Psoas muscle (tissue), 8 donors: Measurements from ENCODE around the gene ADCK2. TPM values are rescaled to one million over a fixed set of nuclear protein-coding genes. Genes with fewer than 3 reads are reported as not detected.

Experiments
- ATAC-seq, 4 donors: fragments of 200-7000 bp; cut with Tn5 transposase; one replicate each; pipeline ENCODE4 v1.9.1; 2020; ENCODE audit warnings: moderate library complexity in 3 of 4, mild to moderate bottlenecking in 2 of 4
- DNase-seq, 2 donors: peaks; one replicate each; pipeline ENCODE4 v3.0.0-alpha.2; 2020
- H3K27ac ChIP-seq: fragments of 200-600 bp; one replicate; pipeline ENCODE4 v1.8.0; 2022
- H3K27me3 ChIP-seq, 3 donors: fragments of 200-600 bp in 1 of 3; one replicate each; pipeline versions ENCODE4 v1.6.1 to v1.8.0; 2013 to 2022; ENCODE audit warnings: low read length in 2 of 3, mild to moderate bottlenecking in 2 of 3, moderate library complexity in 1 of 3; ENCODE audit not compliant: insufficient read depth in 3 of 3
- H3K36me3 ChIP-seq, 2 donors: fragments of 200-600 bp in 1 of 2; one replicate each; pipeline versions ENCODE4 v1.6.1 to v1.8.0; 2013 to 2022; ENCODE audit warnings: low read depth in 1 of 2, mild to moderate bottlenecking in 1 of 2, moderate library complexity in 1 of 2; ENCODE audit not compliant: insufficient read depth in 1 of 2
- H3K4me1 ChIP-seq: fragments of 200-600 bp; one replicate; pipeline ENCODE4 v1.8.0; 2022
- H3K4me3 ChIP-seq: fragments of 200-600 bp; one replicate; pipeline ENCODE4 v1.8.0; 2022; ENCODE audit warnings: mild to moderate bottlenecking
- H3K9me3 ChIP-seq: fragments of 200-600 bp; one replicate; pipeline ENCODE4 v1.8.0; 2022
- WGBS, 3 donors: extraction: QIAGEN DNeasy Blood & Tissue Kit; methylation state at CpG; one replicate each; pipeline versions ENCODE4 v1.1.6 to v1.1.7; 2013; 5-methylcytosine and 5-hydroxymethylcytosine counted together
- intact Hi-C, 2 donors: fragments of 100-400 bp; cut with DNase I; formaldehyde crosslinking; loops; one replicate each; pipeline versions ENCODE4 v1.11.0 to v1.14.2; 2022
- polyA plus RNA-seq, 3 donors: library from polyadenylated mRNA; stranded (reverse); fragments of 200-250 nt; gene quantifications; one replicate each; pipeline ENCODE4 v1.2.3, GENCODE V29; 2013
- total RNA-seq, 4 donors: library from RNA; stranded (reverse); fragmentation: NEBNext Ultra II Directional in 2 of 4; extraction: Animal tissue kit (Norgen Biotek cat#: 25700) in 2 of 4; gene quantifications; one replicate each; pipeline versions ENCODE4 v1.2.1 to v1.2.4, GENCODE V29; 2021 to 2023
- TF ChIP-seq, protein P1 (sequence below): fragments of 200-600 bp; IDR thresholded peaks from one replicate; pipeline ENCODE4 v1.8.0; 2022; ENCODE audit warnings: antibody characterized with exemption
- donor health status: healthy with polysubstance abuse.
- donor health status: DM: no; HTN: no; CAD: no; lungs with moderate emphysema.
- donor health status: Bipolar disorder and iron deficiency.
- donor health status: healthy.
- donor health status: DM: yes; HTN: yes; CAD: no.
- donor health status: DM: no; HTN: no; CAD: no.
- donor health status: DM: no; HTN: no; CAD: no.
- donor health status: DM: yes; HTN: yes; CAD: no.

Gene ADCK2
- total and polyA plus RNA-seq, 7 donors = 10.7 to 26.4 (median 13.5) TPM

DNA sequence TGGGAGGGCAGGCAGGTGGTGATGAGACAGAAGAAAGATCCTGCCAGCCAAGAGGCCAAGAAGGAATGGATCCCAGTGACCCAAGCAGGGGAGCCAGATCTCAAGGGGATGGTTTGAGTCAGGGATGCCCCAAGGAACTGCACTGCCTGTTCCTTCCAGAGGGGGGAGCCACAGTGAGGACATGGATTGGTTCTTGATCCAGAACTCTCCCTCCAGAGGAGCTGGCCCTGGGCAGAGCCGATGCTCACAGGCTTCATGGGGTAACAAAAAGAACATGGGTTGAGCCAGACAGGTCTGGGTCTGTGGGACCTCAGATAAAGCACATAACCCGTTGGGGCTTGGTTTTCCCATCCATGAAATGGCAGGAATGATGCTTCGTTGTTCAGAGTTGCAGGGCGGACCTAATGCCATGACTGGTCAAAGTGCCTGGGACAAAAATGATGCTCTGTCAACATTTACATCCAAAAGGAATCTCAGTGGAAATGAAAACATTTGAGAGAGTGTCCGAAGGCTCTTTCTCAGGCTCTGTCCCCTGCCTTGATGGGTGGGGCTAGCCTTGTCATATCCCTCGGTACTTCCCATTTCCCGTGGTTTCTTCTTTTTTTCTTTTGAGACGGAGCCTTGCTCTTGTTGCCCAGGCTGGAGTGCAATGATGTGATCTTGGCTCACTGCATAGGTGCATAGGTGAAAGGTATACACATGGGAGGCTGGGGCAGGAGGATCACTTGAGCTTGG lies 27.4 kb upstream of the ADCK2 start:
- H3K36me3 ChIP-seq = no peaks in the 10 kb centered on the region
- intact Hi-C loops = no loop called here
- TF ChIP-seq, protein P1, sequence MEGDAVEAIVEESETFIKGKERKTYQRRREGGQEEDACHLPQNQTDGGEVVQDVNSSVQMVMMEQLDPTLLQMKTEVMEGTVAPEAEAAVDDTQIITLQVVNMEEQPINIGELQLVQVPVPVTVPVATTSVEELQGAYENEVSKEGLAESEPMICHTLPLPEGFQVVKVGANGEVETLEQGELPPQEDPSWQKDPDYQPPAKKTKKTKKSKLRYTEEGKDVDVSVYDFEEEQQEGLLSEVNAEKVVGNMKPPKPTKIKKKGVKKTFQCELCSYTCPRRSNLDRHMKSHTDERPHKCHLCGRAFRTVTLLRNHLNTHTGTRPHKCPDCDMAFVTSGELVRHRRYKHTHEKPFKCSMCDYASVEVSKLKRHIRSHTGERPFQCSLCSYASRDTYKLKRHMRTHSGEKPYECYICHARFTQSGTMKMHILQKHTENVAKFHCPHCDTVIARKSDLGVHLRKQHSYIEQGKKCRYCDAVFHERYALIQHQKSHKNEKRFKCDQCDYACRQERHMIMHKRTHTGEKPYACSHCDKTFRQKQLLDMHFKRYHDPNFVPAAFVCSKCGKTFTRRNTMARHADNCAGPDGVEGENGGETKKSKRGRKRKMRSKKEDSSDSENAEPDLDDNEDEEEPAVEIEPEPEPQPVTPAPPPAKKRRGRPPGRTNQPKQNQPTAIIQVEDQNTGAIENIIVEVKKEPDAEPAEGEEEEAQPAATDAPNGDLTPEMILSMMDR = no peak
- H3K4me3 ChIP-seq = no peak overlapping the region
- no peaks in the 10 kb centered on the region for H3K9me3 ChIP-seq
- ATAC-seq = no peak
- DNase-seq = no peak
- peaks cover 0 to 25% (median 12%) of the 10 kb centered on the region in 3 donors for H3K27me3 ChIP-seq
- 78 to 86% (median 81%) methylated on average over 8 of the region's 8 CpGs for whole genome bisulfite sequencing, 3 donors
- no peaks in the 10 kb centered on the region for H3K4me1 ChIP-seq
- H3K27ac ChIP-seq = no peak overlapping the region

DNA sequence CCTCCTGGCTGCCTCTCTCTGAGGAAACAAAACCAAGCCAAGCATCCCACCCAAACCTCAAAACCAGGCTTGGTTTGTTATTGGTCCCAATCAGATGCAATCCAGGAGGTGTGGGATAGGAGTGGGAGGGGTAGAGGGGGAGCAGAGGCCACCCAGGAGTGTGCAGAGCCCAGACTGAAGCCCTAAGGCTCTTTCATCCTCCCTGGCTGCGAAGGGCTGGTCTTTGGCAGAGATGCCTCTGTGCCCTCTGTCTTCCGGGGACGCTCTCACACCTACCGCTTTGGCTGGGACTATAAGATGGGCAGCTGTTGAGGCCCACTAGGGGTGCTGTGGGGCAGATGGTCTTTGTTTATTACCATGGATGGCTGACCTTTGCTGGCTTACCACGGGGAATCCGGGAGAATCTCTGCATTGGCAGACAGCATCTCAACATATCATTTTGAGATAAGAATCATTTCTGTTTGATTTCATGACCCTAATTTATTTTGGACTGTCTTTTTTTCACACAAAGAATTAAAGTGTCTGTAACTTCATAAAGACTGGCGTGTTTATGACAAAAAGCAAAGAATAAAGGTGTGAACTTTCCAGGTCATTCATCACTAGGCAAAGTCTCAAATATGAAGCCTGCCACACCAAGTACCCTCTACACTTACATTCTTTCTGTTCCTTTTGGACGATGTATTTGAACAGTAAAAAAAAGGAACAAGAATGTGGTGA lies 25.7 kb upstream of the ADCK2 start:
- Histone ChIP-seq H3K9me3 (no peaks in the 10 kb centered on the region), H3K4me3 (no peak overlapping the region), H3K36me3 (no peaks in the 10 kb centered on the region), H3K27ac (no peak overlapping the region), H3K4me1 (no peaks in the 10 kb centered on the region), H3K27me3 (peaks cover 0 to 13% (median 3%) of the 10 kb centered on the region in 3 donors)
- WGBS, 3 donors = 21 to 25% (median 24%) methylated on average over 8 of the region's 8 CpGs
- TF ChIP-seq, protein P1 = peak; percentile 38
- peak in 3 of 4 donors; percentile 56 to 67 (median 65) for ATAC-seq
- intact Hi-C loops = no loop called here
- peak in 1 of 2 donors; percentile 44 for DNase-seq

DNA sequence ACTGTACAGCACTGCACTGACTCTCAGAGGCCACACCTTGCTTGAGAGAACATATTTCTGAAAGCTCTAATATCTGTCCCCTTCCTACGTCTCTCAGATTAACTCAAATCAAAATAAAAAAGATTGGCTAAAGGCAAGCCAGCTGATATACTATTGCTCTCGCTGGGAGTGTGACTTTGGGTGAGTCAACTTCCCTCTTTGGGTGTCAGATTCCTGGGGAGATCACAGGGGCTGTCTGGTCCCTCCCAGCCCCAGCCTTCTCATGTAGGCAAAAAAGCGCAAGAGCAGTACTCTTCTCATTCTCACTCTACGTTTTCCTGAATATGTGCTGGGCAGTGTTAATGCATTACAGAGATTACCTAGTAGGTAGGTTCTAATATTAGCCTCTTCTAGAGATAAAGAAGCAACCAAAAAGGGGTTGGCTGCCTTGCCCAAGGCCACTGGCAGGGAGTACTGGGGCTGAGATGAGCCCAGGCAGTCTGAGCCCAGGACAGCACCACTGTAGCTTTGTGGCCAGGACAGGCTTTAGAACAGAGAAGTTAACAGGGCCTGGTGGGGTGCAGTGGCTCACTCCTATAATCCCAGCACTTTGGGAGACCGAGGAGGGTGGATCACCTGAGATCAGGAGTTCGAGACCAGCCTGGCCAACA lies 23.1 kb upstream of the ADCK2 start:
- Histone ChIP-seq H3K9me3 (no peaks in the 10 kb centered on the region), H3K27ac (no peak overlapping the region), H3K4me3 (no peak overlapping the region), H3K27me3 (no peaks in the 10 kb centered on the region), H3K4me1 (peaks cover 12% of the 10 kb centered on the region), H3K36me3 (no peaks in the 10 kb centered on the region)
- ATAC-seq = no peak
- intact Hi-C loops = loop anchor here (10.0 kb wide), 2 partner anchors 245 to 365 kb away; partner anchors contain the start of genes MRPS33 (in 1 of the 2) and RAB19 (in 1 of the 2)
- TF ChIP-seq, protein P1 = no peak
- 84 to 89% (median 85%) methylated on average over 6 of the region's 6 CpGs for WGBS, 3 donors
- DNase-seq = no peak

DNA sequence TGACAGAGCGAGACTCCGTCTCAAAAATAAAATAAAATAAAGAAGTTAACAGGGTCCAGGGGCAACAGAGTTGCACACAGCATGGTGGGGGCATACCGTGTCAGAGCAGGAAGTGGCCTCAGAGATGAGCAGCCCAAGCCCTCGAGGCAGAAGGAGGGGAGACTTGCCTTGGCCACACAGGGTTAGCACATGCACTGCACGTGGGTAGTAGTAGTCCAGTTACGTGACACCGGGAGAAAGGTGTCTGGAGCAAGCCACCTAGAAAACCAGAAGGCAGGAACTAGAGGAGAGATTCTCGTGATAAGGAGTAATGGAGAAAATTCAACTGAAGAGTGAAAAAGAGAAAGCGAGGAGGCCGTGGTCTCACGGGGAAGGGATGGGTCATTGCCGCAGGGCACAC lies 22.4 kb upstream of the ADCK2 start:
- H3K9me3 ChIP-seq = no peaks in the 10 kb centered on the region
- WGBS, 3 donors = 86 to 91% (median 88%) methylated on average over 12 of the region's 12 CpGs
- H3K27ac ChIP-seq = no peak overlapping the region
- no peak for DNase-seq
- TF ChIP-seq, protein P1 = no peak
- no peaks in the 10 kb centered on the region for H3K27me3 ChIP-seq
- no peaks in the 10 kb centered on the region for H3K36me3 ChIP-seq
- no peak for ATAC-seq
- intact Hi-C loops = loop anchor here (10.0 kb wide), 2 partner anchors 246 to 364 kb away; partner anchors contain the start of genes MRPS33 (in 1 of the 2) and RAB19 (in 1 of the 2)
- peaks cover 12% of the 10 kb centered on the region for H3K4me1 ChIP-seq
- H3K4me3 ChIP-seq = no peak overlapping the region
